HG02642 (cell line): ENCODE data around the gene SLC4A5.

Experiments used
- ATAC-seq: cut with Tn5 transposase; IDR thresholded peaks from one replicate; pipeline ENCODE4 v1.9.1; 2021; ENCODE audit warnings: mild to moderate bottlenecking; ENCODE audit not compliant: unreplicated experiment, poor library complexity

SLC4A5 gene

DNA sequence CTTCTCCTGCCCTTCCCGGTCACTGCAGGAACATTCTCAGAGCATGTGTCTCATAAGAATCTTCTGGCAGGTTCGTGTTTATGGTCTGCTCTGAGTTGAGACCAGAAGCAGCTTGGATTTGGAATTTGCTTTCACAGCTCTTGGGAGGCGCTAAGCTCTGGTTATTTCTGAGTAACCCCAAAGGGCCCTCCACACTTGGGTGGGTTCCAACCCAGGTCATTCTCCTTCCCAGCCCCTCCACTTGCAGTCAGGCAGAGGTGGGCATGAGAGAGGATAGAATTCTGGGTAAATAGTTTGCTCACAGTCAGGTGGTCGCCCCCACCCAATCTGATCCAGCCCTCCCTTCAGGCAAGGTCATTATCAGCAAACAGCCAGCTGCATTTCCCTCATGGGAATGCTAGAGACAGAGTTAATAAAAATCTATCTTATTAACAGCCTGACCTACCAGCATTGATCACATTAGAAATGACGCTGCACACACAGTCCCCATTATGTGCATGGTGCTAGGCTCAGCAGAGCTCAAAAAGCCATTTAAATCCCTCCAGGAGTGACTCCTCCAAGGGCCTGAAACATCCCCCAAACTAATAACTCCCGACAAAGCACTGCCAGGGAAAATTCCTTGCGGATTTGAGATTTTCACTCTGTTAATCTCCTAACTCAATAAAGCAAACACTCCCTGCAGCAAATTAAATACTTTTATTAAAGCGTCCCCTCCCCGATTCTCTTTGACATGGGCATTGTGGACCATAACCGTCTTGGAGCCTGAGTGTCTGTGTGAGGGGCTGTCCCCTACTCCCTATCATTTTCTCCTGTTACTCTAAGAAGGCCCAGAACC is 61.9 kb downstream of the SLC4A5 start:
- no peak for ATAC-seq

DNA sequence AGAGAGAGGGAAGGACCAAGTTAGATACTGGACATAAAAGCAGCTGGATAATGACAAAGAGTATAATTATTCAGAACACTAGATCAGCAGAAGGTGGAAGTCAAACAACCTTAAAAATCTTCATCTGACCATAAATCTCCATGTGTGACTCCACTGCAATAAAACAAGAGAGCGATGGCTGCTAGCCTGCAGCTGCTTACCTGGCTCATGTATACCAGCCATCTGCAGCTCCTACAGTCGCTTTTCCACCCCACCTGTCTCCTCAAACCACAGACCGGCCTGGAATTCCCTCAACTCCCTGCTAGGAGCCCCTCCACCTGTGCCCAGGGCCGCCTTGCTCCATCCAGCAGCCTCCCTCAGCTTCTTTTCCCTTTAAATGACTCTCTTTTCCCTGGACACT is 64.5 kb downstream of the SLC4A5 start:
- no peak for ATAC-seq

DNA sequence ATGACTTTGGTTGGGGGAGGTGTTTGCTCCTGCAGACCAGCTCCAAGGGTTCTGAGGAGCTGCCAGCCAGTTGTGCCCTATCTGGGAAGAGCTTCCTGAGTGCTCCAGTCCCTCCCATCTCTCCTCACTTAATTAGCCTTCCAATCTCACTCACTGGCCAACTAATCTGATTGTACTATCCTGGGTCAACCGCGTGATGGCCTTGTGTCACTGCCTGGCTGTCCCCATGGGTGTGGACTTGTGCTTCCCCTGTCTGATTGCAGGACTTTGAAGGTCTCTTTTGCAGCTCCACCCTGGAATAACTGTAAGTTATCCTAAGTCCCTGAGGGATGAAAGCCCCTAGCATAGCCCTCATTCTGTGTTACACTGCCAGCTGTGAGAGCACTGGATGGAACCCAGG is 65.0 kb downstream of the SLC4A5 start:
- ATAC-seq = no peak

DNA sequence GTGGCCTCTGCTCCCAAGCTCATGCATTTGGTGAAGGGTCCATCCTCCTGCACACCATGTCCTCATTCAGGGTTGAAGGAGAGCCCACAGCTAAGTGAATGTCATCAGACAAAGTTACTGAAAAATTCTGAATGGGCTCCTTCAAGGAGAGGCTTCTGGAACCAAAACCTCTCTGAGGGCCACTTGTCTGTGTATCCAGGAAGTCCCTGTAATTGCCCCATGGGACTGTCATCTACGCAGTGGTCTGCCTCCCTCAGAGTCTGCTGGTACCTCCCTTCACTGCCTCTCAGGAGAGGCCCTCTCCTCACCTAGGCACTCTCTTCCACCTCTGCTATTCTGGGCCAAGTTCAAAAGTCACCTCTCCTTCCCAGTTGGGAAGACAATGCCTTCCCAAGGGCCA is 68.0 kb downstream of the SLC4A5 start:
- ATAC-seq = no peak

DNA sequence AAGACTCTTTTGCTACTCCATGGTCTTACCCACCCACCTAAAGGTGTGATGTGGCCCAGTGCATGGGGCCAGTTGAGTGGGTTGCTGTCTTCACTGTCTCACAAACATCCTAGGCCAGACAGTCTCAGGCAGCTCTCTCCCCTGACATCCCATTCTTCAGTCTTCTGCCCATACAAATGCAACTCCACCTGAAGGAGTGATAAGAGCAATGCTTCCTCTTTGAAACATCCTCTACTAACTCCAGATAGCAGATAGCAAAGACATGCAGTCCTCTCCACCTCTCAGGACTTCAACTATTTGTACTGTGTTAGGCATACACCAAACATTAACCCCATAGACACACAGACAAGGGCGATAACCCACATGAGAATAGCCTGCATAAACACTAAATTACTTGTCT is 73.5 kb downstream of the SLC4A5 start:
- ATAC-seq = no peak

DNA sequence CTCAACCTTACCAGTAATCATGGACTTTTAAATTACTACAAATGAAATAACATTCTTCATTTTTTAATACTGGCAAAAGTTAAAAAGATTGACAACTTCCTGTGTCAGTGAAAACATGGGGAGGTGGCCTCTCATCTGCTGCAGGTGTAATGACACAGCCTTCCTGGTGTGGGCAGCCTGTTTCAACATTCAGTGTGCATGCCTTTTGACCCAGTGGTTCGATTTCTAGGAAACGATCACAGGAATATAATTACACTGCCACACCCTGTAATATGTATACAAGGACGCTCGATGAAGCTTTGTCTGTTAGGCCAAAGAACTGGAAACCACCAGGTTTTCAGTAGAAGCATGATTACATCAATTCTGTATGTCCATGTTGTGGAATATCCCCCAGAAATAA is 76.1 kb downstream of the SLC4A5 start:
- ATAC-seq = no peak

DNA sequence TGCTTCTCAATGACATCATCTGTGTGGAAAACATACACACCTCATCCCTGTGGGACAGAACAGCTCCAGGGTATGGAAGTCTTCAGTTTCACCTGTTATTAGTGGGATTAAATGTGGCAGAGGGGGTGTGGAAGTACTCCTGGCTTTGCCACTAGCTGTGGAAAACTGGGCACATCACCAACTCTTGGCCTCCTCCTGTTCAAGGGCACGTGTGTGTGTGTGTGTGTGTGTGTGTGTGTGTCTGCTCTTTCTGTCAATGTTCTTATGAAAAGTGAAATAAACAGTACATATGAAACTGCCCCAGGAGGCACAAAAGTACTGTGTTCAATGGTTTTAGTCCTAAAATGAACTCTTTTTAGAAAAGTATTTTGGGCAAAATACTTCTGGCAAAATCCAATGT is 78.9 kb downstream of the SLC4A5 start:
- ATAC-seq = no peak

DNA sequence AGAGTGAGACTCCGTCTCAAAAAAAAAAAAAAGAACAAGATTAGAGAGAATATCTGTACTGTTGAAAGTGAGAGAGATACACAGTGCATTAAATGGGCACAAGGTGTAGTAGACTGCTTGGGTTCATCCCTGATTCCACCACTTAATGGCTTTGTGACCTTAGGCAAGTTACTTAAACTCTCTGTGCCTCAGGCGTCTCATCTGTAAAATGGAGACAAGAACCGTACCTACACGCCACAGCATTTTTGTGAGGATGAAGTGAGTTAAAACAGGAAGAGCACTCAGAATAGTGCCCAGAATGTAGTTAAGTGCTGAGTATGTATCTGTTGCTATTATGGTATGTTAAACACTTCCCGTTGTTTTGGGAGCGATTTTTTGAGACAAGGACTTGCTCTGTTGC is 80.5 kb downstream of the SLC4A5 start:
- ATAC-seq = no peak

DNA sequence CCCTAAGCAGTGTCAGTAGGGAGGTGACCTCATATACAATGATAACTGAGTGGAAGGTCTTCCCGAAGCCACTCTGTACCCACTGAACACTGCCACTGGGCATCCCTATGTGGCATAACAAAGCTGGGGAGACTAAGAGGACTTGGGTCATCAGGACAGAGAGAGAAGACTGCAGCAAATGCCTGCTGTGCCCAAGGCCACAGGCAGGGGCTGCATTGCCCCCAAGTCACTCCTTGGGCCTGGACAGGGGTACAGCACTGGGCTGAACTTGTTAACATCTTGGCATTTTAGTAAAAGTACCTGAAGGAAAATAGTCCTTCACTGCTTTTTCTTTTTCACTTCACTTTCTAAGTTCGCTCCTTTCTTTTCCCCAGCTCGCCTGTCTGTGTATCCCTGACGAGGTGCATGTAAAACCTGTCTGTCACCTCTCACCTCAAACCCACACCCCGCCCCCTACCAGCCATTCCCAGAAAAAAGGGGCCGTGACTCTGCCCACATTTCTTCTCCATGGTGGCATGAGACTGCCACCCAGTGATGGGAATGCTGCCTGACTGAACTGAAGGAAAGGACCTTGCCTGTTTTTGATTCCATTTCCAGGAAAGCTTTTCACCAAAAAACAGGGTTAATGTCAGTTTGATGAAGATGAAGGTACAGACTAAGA is 81.9 kb downstream of the SLC4A5 start:
- no peak for ATAC-seq

DNA sequence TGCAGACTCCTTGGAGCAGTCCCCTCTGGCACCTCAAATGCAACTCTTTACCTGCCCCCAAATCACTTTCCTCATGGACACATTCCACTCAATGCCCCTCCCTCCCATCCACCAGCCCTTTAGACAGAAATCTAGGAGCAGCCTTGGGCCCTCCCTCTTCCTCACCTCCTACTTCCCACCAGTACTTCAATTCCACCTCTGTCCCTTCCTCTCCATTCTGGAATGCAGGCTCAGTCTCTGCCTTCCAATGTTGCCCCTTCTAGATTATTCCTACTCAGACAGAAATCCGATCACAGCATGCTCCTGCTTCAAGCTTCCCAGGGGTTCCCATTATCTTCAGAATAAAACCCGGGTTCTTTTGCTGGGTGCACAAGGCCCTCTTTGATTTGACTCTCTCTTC is 82.7 kb downstream of the SLC4A5 start:
- ATAC-seq = no peak

DNA sequence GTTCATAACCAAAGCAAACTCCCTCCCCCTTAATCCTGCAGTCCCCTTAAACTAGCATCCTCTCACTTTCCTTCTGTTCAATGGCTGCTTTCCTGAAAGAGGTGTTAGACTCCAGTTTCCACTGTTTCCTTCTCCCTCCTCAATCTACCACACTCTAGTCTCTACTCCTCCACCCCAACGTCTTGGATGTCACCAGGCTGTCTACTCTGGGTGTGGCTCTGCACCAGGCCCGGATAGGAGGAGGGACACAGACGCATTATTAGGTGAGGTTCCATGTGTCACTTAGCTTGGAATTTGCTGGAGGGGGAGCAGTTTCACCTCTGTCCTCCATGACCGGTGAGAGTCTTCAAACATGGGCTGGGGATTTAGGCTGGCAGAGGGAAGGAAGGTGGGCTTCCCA is 83.5 kb downstream of the SLC4A5 start:
- ATAC-seq = no peak

DNA sequence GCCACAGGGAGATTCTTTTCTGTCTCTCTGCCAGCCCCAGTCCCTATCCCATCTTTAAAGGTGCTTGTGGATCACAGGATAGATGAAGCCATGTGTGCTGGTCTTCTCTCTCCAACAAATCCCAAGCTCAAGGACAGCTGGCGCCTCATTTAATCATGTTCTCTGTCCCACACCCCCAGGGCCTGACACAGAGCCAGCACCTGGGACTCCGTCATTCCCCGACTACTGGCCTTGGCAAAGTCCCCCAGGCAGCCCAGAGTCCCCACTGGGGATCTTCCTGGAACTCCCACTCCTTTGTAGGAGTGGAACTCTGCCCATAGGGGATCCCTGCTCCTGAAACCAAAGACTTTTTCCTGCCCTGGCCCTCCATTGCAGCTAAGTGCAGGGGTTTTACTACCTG is 84.0 kb downstream of the SLC4A5 start:
- ATAC-seq = no peak

DNA sequence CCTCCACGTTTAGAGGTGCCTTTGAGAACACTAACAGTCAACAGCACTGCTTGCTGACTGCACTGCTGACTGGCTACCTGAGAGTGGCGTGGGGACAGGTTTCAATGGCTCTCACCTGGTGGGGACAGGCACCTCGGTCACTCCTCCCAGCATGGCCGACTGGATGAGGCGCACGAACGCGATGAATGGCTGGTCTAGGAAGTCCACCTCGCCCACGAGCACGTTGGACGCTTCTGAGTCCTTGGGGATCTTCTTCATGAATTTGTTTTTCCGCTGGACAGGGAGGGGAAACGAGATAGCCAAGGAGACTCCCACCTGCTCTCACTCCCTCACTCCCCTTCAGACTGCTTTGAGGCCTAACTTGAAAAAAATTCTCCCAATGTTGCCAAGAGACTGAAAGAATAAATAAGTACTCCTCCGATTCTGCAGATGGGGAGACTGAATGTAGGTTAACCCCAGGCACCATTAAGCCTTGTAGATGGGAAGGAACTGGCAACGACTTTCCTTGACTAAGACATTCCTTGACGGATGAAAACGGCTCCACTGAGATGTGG is 87.5 kb downstream of the SLC4A5 start:
- ATAC-seq = no peak

DNA sequence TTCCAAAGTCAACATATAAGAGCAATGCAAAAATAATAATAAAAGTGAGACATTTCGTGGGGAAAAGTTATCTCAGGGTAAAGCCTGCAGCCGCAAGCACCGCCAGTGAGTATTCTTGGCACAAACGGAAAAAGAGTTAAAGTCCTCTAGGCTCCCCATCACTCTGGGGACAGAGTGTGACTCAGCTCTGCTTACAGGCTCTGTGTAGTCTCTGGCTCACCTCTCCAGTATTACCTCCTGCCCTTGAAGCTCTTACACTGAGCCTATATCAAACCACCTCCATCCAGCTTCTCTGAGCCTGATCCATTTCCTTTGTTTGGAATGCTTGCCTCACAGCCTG is 89.3 kb downstream of the SLC4A5 start:
- no peak for ATAC-seq

DNA sequence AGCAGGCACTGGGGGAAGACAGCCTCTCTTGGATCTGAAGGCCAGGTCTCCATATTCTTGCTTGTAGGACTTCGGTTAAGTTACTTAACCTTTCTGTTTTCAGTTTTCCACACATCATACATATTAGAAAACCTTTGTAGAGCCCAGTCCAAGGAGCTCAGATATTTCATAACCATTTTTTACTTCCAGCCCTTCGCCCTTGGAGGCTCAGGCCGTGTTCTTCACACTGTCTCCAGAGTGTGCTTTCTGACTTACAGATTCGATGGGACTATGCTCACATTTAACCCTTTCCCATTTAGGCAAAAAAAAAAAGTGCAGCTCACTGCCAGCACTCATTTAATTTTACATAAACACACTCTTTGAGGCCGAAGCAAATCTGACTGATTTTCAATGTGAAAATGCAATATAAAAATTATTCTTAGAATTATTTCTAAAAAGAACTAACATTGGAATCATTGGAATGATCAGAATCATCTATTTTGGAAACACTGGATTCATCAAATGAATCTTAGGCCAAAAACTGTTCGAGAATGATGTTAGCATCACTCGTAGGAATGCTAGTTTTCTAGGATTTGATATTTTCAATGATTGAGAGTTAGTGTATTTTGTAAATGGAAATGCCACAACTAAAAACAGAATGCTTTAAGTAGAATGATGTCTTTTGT is 89.8 kb downstream of the SLC4A5 start:
- no peak for ATAC-seq

DNA sequence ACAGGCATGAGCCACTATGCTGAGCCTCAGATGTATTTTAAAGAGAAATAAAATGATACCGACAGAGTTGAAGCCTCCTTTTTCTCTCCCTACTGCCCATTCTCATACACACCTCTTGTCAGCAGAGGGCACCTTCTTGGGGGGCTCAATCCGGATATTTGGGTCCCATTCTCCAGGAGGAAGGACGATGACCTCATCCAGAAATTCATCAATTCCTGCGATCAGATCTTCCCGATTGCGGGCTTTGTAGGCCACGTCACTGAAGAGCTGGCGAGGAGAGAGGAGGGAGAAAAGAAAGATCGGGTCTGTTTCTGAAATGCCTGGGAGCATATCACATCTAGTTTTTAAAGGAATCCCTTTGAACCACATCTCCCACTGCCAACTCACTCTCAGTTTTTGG is 90.4 kb downstream of the SLC4A5 start:
- ATAC-seq = no peak

DNA sequence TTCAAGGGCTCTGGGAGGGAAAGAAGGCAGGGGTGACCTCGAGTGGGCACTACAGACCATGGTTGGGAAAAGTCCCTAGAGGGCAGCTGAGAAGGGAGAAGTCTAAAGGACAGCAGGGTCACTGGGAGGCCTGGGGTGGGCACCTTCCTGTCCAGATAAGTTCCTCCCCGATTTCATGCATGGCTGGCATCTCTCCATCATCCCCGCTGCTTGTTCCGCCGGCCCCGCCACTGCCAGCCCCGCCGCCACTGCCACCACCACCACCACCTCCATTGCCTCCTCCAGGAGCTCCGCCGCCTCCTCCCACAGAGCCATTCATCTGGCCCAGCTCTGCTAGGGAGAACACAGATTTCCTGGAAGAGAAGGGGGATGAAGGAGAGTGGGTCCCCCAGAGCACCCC is 91.2 kb downstream of the SLC4A5 start:
- ATAC-seq = no peak

DNA sequence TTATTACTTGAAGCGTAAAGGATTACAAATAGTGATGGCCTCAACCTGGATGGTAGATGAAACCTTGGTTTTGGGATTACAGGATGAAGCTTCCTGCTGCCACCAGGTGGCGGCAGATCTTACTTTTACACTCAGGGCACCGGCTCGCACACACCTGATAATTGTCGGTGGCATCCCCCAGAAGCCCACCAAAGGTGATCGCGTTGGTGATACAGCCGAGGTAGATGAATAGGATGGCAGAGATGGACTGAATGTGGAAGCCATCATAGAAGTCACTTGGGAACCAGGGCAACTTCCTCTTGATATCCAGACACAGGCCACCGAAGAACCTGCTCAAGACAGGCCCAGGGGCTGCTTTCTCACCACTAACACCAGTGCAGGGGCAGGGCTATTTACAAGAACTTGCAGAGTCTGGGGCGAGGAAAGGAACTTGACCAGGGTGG is 93.0 kb downstream of the SLC4A5 start:
- no peak for ATAC-seq

DNA sequence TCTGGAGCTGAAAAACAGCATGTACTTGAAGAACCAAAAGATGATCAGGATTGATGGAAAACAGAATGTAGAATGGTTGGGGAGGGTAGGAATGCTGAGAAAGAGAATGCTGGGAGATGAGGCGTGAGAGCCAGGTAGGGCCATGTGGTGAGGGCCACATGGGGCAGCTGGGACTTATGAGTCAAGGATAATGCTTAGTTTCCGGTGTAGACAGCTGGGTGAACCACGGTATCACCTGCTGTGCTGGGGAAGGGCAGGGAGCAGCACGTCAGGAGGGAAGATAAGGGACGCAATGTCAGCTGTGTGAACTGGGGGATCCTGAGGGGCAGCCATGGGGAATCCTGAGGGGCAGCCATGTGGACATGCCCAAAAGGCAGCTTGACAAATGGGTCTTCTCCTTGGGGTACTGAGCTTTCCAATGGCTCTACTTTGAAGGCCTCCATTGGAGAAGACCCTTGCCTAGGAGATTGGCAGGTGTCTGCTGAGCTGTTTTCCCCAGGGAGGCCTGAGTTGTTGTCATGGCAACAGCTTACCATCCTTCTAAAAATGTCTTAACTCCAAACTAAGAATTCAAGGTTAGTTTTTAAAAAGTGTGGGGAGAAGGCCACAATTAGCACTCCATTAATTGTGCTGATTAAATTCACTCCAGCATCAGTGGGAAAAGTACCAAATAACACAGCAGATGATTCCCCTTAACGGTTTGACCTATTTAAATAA is 93.7 kb downstream of the SLC4A5 start:
- no peak for ATAC-seq

DNA sequence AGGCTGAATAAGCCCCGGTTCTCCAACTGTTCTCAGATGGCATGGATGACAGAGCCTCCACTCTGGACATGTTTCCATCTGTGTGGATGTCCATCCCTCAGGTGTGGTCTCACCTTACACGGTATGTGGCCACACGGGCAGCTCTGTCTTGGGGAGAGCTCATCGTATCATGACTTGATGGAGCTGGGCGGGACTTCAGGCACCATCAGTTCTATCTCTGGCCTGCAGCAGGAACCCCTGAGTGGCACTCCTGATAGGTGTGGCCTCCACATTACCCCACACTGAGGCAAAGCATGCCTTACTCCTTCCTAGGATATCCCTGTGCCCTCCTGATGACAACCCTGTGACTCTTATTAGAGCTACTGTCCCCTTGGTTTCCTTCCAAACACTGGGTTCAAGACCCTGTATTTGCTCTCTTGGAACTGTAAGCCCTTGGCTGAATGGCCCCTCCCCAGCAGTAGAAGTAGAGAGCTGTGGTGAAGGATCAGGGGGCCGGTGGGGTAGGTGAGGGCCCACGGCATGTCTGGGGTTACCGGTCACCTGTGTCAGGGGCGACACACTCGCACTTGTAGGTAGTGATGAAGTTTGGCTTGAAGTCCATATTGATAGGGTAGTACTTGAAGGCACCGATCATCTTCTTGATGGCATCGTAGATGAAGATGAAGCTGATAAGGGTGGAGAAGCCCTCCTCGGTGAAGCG is 96.6 kb downstream of the SLC4A5 start:
- no peak for ATAC-seq
